DMS 273 treated with DMSO at 0.1 percent for 48 hours (cell line): ENCODE results near the gene ATXN1L.
"Not testable (repeated sequence)": the region's sequence is repeated elsewhere in the genome, so short reads cannot be mapped to it uniquely, and the experiment has no call there.

ENCODE experiments used
- DNase-seq: peaks from one replicate; lab custom pipeline; 2025; lab: John Stamatoyannopoulos, UW

Gene ATXN1L, protein sequence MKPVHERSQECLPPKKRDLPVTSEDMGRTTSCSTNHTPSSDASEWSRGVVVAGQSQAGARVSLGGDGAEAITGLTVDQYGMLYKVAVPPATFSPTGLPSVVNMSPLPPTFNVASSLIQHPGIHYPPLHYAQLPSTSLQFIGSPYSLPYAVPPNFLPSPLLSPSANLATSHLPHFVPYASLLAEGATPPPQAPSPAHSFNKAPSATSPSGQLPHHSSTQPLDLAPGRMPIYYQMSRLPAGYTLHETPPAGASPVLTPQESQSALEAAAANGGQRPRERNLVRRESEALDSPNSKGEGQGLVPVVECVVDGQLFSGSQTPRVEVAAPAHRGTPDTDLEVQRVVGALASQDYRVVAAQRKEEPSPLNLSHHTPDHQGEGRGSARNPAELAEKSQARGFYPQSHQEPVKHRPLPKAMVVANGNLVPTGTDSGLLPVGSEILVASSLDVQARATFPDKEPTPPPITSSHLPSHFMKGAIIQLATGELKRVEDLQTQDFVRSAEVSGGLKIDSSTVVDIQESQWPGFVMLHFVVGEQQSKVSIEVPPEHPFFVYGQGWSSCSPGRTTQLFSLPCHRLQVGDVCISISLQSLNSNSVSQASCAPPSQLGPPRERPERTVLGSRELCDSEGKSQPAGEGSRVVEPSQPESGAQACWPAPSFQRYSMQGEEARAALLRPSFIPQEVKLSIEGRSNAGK

GRCh38 chr16:71845639-71846430 is at the start of gene ATXN1L:
Gene ATXN1L, plus strand, starts transcription at chr16:71845976. Its CDS starts 3,765 bp downstream, at chr16:71849741.
- peak; percentile 55 for DNase-seq

DNA sequence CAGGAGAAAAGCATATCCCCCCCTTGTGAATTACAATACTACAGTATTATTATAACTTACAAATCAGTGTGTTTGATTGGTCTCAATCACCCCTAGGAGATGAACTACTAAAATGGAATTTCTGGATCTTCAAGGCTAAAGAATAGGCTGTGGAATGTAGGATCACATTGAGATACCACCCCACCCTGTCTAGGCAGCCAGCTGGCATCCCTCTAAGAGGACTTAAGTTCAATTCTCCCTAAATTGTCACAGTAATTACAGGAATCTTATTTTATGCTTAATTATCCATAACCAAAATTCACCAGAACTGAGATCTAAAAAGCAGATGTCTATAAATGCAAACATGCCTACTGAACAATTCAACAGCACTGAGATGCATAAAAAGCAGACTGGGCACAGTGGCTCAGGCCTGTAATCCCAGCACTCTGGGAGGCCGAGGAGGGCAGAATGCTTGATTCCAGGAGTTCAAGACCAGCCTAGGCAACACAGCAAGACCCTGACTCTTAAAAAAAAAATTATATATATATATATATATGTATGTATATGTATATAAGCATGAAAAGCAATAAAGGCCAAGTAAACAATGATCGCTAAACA is 49.2 kb upstream of the ATXN1L start:
- no peak for DNase-seq

- DNase-seq = no peak
Observed at GRCh38 chr16:71803305-71803690, 42.5 kb upstream of the ATXN1L start.

GRCh38 chr16:71807905-71808592 is 37.7 kb upstream of the ATXN1L start:
- DNase-seq = no peak

- DNase-seq = peak; percentile 91
Observed at GRCh38 chr16:71808593-71809459, 37.0 kb upstream of the ATXN1L start, which contains the start of gene AP1G1. Gene AP1G1, minus strand, starts transcription at chr16:71808834. Its CDS starts 19,355 bp downstream, at chr16:71789479.

- not testable (repeated sequence) for DNase-seq
Observed at GRCh38 chr16:71810155-71810530, 35.6 kb upstream of the ATXN1L start.

DNA sequence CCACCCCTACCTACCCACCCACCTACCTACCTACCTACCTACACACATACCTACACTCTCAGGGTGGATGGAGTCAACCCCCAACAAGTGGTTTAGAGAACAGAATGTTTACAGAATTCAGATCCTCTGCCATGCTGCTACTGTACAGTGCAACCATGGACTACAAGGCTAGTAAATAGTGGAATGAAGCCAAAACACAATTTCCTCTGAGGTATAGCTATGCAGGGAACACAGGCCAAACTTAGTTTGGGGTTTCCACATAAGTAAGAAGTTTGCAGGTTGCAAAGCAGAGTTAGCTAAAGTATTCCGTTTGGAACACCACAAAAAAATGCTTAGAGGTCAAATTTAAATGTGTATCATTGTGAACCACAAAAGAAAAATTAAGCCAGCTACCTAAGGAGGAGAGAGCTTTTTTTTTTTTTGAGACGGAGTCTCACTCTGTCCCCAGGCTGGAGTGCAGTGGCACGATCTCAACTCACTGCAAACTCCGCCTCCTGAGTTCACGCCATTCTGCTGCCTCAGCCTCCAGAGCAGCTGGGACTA is 34.4 kb upstream of the ATXN1L start:
- DNase-seq = no peak

- DNase-seq = not testable (repeated sequence)
Observed at GRCh38 chr16:71817155-71817500, 28.6 kb upstream of the ATXN1L start.

GRCh38 chr16:71826533-71827017 is 19.2 kb upstream of the ATXN1L start:
- no peak for DNase-seq

DNA sequence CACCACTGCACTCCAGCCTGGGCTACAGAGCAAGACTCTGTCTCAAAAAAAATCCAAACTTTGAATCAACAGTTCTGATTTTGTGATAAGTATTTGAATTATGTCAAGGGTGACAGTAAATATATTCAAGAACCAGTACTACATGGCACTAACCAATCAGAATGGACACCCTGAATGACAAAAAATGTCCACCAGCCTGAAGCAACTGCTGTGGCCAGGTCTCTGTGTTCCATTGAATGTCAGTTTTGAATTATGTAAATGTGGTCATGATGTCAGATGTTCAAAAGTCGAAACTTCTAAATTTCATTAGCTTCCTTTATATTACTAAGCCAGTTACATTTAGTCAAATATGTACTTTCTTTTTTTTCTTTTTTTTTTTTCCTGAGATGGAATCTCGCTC is 15.4 kb upstream of the ATXN1L start:
- DNase-seq = no peak

GRCh38 chr16:71831698-71832097 is 14.1 kb upstream of the ATXN1L start:
- not testable (repeated sequence) for DNase-seq

GRCh38 chr16:71832112-71832511 is 13.7 kb upstream of the ATXN1L start:
- not testable (repeated sequence) for DNase-seq

DNA sequence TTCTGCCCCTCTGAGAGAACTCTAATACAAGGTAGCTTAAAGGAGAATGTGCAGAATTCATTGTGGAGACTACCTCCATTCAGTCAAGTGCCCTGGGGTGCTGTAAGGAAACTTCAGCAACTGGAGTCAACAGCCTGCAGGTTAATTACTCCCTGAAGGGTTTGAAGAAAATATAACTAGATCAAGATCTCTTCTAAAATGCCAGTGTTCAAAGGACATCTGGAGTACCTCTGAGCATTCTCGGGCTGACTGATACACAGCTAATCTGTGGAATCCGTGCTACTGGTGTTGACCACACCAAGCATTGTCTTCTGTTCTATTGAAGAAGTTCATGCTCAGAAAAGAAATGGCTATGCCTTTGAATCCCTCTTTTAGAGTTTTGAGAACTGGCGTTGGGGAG is 11.5 kb upstream of the ATXN1L start:
- DNase-seq = no peak

DNA sequence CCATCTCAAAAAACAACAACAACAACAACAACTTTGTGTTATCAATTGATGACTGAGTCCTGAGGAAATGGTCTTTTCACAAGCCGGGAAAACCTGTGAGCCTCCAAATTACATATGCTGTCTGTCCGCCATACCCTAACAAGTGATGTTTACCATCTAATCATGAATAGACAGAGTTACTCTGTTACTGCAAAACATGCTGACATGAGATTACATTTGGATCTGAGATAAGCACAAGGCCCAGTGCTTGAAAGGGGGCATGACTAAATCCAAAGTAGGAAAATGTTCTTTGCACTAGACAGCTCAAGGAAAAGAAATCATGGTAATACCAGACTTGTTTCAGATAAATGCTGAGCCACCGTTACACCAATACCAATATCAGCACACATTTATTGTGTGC is 8.6 kb upstream of the ATXN1L start:
- no peak for DNase-seq

GRCh38 chr16:71840052-71840451 is 5.7 kb upstream of the ATXN1L start:
- DNase-seq = no peak

DNA sequence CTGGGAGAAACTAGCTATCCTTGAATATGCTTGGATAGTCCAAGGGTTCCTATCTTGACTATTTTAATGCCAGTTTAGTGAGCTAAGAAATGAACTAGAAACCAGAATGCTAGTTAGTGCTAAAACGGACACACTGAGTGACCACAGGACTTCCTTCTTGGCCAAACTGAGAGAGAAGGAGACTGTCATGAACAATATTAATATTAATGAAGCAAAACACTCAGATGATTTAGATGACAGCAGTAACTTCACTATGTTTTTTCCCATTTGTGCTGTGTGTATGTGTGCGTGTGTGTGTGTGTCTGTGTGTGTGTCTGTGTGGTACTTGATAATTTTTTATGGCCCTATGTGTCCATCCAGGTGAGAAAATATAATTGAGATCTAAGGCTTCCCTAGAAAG is 2.2 kb upstream of the ATXN1L start:
- no peak for DNase-seq

DNA sequence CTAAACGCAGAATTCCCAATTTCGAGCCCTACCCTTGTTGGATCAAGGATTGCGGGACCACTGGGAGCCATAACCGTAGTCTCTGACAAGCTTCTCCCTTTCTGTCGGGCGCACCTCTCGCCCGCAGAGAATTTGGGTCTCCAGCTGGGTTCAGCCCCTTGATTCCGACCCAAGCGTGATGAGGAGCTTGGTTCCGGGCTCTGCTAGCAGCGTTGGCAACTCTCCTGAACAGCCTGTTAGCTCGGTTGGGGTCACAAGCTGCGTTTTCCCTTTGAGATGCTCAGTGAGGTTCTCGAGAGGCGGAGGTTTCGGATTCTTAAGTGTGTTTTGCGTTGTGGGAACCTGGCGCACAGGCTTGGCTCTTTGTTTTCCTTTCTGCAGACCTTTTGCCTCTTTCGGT is 655 bp downstream of the ATXN1L start:
- DNase-seq = no peak

DNA sequence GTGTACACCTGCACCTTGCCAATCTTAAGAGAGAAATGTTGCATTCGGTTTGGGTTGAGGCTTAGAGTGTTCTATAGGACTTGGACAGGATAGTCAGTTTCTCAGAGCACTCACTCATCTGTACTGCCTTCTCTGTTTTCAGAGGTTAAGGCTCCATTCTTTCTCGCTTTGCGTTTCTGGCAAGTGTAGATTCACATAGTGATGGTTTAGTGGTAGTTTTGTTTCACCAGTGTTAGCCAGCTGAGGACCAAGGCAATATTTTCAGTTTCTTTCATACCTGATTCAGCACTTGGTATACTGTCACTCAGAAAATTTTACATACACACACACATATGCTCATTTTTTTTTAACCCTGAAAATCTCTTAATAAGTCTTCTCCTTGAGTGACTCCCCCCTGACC is 1.3 kb downstream of the ATXN1L start:
- DNase-seq = no peak

GRCh38 chr16:71848622-71849021 is 2.8 kb downstream of the ATXN1L start:
- DNase-seq = no peak

DNA sequence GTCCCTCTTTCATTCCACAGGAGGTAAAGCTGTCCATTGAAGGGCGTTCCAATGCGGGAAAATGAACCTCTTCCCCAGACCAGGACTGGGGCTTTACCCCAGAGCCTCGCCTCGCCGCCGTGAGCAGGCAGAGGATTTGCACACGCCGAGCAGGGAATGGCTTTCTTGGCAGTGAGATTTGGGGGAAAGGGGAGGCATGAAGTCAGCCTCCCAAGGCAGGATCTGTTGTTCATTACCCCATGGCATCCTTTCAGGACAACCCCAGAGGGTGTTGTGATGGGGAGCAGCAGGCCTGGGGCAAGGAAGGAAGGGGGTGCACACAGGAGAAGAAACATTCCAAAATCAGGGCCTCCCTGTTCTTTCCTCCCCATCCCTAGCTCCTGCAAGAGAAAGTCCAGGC is 6.0 kb downstream of the ATXN1L start:
- no peak for DNase-seq
